Amniotic stem cell (primary cell): ENCODE data around the gene CDH4.

Source experiments
- DNase-seq: peaks from one replicate; lab custom pipeline; 2025; lab: John Stamatoyannopoulos, UW

Gene CDH4

DNA sequence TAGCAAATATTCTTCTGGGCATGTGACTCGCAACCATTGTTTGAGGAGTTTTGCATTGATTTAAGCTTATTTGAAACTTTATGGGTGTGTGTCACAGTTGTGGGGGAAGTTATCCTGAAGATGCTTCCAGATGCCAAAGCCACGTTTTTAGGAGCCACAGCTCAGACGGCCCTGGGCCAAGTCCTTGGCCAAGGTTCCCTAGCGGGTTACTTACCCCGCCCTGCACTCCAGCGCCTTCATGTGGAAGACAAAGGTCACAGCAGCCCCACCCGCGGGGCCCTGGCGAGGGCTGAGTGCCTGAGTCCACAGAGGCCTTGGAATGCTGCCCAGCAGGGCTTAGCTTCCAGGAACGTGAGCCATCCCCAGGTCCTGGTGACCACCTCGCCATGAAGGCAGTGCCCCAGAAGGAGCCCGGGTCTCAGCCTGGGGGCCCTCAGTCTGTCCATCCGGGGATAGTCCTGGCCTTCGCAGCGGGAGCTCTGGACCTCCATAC, 308.3 kb downstream of the CDH4 start:
- no peak for DNase-seq

DNA sequence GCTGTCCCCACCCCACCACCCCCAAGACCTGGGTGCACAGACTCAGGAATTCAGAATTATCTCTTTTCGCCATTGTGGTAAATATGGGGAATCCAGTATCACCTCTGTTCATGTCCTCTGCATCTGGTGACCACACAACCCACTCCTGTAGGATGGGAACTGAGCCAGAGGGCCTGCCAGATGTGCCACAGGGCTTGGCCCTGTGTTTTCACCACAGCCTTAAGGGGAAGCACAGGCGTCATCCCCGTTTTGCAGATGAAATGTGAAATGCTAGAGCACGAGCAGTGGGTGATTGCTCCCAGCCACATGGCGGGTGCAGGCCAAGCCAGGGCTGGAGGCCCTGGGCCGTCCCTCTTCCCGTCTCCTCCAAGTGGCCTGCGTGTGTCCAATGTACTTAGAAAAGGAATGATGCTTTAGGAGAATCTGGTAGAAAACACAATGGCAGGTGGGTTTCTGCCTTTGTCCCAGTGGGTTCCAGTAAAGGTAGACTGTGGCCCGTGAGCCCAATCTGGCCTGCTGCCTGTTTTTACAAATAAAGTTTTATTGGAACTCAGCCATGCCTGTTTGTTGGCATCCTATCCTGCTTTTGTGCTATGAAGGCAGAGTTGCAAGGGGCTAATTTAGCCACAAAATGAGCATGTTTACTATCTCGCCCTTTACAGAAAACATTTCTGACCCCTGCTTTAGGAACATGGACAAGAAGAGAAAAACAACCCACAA, 309.2 kb downstream of the CDH4 start:
- DNase-seq = no peak

- DNase-seq = no peak
Measured at GRCh38 chr20:61562491-61562890, 310.4 kb downstream of the CDH4 start.

DNA sequence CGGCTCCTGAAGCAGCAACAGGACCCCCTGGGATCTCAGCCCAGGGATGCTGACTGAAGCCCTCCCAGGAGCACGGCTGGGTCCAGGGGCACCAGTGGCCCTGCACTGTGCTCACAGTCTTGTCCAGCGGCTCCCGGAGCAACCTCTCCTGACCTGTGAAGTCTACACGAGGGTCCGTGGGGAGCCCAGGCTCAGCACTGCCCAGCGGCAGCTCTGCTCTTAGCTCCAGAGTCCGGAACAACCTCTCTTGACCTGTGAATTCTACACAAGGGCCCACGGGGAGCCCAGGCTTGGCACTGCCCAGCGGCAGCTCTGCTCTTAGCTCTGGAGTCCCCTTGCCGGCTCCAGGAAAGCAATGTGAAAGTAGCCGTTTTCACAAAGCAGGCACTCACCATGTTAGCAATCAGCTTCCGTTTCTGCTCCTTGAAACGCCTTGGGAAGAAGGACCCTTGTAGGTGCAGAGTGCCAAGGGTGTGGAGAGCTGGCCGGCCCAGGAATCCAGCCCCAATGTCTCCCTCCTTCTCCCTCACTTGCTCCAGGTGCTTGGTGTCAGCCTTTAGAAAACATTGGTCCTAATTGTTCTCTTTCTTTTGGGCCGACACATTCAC, 310.9 kb downstream of the CDH4 start:
- DNase-seq = no peak

- DNase-seq = no peak
Measured at GRCh38 chr20:61564628-61565027, 312.6 kb downstream of the CDH4 start.

GRCh38 chr20:61565791-61566190, 313.7 kb downstream of the CDH4 start:
- DNase-seq = no peak

DNA sequence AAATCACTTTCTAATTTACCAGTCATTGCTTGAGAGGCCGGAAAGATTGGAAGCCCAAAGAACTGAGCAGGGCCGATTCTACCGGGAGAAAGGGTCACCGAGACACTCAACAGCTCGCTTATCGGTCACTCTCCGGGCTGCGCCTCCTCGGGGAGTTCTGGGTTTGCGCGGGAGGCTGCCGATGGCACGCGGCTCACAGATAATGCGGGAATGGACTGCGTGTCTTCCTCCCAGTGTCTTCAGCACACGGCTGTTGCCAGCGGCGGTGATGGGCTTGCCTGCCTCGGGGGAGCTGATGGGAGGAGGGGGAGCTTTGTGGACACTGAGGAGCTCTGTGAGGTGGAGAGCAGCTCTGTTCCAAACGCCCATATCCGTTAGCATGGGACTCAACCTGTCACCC, 314.6 kb downstream of the CDH4 start:
- DNase-seq = no peak

DNA sequence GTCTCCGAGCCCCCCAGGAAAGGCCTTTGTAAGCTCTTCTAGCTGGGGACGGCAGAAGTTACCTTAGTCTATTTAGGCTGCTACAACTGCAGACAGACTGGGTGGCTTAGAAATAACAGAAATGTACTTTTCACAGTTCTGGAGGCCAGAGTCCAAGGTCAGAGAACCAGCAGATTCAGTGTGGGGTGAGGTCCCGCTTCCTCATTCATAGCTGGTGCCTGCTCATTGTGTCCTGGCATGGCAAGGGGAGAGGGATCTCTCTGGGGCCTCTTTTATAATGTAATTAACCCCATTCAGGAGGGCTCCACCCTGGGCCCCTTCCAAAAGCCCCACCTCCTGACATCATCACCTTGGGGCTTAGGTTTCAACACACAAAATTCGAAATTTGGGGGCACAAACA, 315.1 kb downstream of the CDH4 start:
- no peak for DNase-seq

DNA sequence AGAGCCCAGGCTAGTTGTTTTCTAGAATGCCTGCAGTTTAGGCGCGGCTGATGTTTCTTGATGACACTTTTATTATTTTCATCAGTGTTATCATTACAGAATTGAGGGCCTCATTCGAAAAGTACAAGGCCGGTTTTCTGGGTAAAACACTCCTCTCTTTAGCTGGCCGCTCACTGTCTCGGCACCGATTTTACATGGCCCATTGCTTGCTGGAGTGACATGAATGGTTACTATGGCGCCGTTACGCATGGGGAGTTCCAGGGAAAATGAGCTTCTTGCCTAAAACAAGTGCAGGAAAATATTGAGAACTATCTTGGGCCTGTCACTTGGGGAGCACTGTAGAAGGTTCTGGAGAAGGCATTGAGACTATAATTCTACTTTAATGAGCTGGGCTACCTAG, 317.8 kb downstream of the CDH4 start:
- no peak for DNase-seq

GRCh38 chr20:61570646-61571195, 318.7 kb downstream of the CDH4 start:
- no peak for DNase-seq

GRCh38 chr20:61571221-61571620, 319.2 kb downstream of the CDH4 start:
- DNase-seq = no peak

- no peak for DNase-seq
Measured at GRCh38 chr20:61571916-61572711, 320.1 kb downstream of the CDH4 start.

- DNase-seq = no peak
Measured at GRCh38 chr20:61572789-61573188, 320.7 kb downstream of the CDH4 start.

DNA sequence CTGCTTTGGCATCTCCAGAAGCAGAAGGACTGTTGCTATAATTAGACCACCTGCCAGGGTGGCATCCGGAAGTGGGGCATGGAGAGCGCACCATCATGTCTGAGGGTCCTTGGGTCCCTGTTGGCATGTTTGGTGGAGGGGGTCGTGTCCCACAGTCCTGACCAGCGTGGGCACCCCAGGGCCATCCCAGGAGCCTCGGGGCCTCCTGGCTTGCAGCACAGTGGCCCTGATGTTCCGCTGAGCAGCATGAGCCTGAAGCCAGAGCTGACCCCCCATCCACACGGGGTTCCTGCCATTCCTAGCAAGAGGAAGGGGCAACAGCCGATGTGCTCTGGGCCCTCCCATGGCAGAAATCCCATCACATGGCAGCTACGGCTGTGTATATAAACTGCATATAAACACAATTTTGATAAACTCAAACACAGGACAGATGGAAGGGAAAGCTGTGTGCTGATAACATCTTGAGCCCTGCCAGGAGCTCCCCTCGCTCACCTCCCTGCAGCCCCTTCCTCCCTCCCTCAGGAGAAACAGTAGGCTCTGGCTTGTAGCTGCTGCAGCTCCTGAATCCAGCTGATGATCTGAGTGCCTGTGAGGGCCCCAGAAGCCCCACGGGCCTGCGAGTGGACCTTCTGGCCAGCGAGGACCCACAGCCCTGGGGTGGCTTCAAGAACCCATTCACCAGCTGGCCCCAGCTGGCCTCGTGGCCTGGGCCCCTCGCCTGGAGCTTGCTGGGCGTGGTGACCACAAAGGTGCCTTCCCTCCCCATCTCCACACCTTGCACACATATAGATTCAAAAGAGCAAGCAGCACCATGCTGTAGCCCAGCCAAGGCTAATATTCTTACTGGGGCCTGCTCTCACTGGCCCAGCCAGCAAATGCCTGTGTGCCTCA, 321.6 kb downstream of the CDH4 start:
- DNase-seq = no peak

DNA sequence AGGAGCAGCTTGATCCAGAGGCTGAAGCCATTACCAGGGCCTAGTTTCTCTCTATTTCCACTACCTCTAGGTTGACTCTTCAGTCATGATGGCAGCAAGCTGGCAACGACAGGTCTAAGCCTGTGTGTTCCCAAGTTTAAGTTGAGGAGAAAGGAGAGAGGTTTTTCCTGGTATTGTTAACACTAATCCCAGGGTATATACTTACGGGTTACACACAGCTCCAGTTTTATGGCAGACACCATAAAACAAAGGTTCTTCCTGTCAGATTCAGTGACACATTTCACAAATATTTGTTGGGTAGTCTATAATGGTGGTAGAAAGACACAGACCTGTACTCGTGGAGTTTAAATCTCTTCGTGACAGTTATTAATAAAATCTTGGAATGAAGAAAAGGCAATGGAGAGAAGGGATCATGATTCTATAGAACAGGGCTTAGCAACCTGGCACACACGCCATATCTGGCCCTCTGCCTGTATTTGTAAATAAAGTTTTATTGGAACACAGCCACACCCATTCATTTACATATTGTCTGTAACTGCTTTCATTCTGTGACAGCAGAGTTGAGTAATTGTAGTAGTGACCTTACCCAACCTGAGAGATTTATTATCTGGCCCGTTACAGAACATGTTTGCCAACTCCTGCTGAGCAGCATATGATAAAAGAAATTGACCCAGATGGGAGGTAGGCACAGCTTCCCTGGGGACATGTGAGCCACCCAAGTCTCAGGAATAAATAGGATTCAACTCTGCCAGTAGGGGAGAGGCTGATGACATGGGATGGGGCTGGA, 323.3 kb downstream of the CDH4 start:
- DNase-seq = no peak

- no peak for DNase-seq
Measured at GRCh38 chr20:61576372-61576771, 324.3 kb downstream of the CDH4 start.

DNA sequence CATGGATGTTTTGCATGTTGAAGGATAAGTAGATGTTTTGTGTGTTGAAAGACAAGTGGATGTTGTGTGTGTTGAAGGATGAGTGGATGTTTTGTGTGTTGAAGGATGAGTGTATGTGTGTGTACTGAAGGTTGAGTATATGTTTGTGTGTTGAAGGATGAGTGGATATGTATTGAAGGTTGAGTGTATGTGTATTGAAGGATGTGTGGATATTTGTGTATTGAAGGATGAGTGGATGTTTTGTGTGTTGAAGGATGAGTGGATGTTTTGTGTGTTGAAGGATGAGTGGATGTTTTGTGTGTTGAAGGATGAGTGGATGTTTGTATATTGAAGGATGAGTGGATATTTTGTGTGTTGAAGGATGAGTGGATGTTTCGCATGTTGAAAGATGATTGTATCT, 325.0 kb downstream of the CDH4 start:
- no peak for DNase-seq

- DNase-seq = no peak
Measured at GRCh38 chr20:61579908-61580307, 327.8 kb downstream of the CDH4 start.

DNA sequence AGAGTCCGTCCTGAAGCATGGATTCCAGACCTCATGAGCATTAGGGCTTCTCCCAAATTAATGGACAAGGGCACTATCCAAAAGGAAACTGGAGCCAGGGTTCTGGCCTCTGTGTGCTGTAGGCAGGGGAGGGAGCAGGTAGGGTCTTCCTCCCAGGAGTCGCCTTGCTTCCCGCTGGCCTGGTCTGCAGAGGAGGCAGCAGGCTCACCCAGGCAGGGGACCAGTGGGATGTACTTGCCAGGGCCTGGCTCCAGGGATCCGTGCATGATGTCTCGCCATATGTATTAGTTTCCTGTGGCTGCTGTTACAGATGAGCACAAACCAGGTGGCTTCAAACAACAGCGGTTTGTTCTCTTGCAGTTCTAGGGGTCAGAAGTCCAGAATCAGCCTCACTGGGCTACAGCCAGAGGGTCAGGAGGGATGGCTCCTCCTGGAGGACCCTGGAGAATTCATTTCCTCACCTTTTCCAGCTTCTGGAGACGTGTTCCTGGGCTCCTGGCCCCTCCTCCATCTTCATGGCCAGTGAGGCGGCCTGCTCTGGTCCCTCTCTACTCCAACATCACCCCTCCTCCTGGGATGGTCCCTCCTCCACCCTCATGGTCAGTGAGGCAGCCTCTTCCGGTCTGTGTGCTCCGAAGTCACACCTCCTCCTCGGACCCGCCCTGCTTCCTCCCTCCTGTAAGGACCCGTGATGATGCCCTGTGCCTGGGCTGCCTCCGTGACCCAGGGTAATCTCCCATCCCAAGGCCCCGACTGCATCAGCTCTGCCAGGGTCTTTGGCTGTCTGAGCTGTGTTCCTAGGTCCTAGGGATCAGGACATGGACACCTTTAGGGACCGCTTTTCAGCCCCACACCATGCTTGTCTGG, 329.1 kb downstream of the CDH4 start:
- DNase-seq = no peak

DNA sequence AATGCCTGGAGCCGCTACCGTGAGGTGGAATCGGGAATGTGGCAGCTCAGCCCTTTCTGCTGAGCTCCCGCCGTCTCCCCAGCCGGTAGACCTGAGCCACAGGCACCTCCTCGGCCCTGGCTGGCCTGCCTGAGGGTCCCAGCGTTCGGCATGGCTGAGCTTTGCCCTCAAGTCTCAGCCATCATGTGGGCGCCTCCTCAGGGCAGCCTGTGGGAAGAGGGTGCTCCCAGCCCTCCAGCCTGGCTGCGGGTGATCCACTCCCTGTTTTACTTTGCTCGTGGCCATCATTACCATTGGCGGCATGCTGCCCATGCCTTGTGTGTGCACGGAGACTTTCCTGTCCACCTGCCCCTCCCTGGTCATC, 329.7 kb downstream of the CDH4 start:
- no peak for DNase-seq
